GM12878 (cell line): Measurements from ENCODE around the gene TIGD7. TPM values are rescaled to one million over a fixed set of nuclear protein-coding genes. Genes with fewer than 3 reads are reported as not detected.

ENCODE experiments used
- ATAC-seq: fragments of 200-7000 bp; cut with Tn5 transposase; 3 replicates; pipeline ENCODE4 v1.9.1; 2020; ENCODE audit warnings: mild to moderate bottlenecking, moderate library complexity
- BruUV-seq: library from RNA; stranded (reverse); fragments of 400-500 nt; replicated peaks from 2 replicates; lab custom pipeline; 2021; lab: Mats Ljungman, UMichigan
- CTCF ChIA-PET: fragments of 300-600 bp; sonication (Branson Sonifier 250); formaldehyde crosslinking; extraction: SDS; loops from one replicate; lab custom pipeline; 2021; ENCODE audit warnings: inconsistent platforms; lab: Yijun Ruan, JAX
- POLR2A ChIA-PET: fragments of 350-600 bp; formaldehyde crosslinking; extraction: SDS; loops from one replicate; lab custom pipeline; 2021; ENCODE audit warnings: inconsistent platforms; lab: Charles Lee
- RAD21 ChIA-PET: fragments of 300-600 bp; sonication (Branson Sonifier 250); formaldehyde crosslinking; loops from one replicate; lab custom pipeline; 2023; ENCODE audit warnings: antibody characterized with exemption; ENCODE audit not compliant: unreplicated experiment; lab: Charles Lee
- SMC1A ChIA-PET: fragments of 300-600 bp; sonication (Branson Sonifier 250); formaldehyde crosslinking; loops from one replicate; lab custom pipeline; 2023; ENCODE audit not compliant: unreplicated experiment, uncharacterized antibody; lab: Charles Lee
- DNase-seq: peaks from one replicate; pipeline ENCODE4 v3.0.0-alpha.2; 2011; ENCODE audit warnings: low read depth, low spot score
- FAIRE-seq: peaks from 3 replicates; lab custom pipeline; 2011; peaks lifted over from hg19 to GRCh38; lab: Jason Lieb, UNC
- H2AFZ ChIP-seq: 2 replicates; pipeline ENCODE4 v1.6.0; 2011; ENCODE audit warnings: low read depth, low read length, control low read depth; ENCODE audit not compliant: control insufficient read depth
- H3K27ac ChIP-seq: 2 replicates; pipeline ENCODE4 v1.5.1; 2011; ENCODE audit warnings: control low read depth; ENCODE audit not compliant: control insufficient read depth, insufficient read depth
- H3K27me3 ChIP-seq, 2 experiments: replicated peaks in 1 of 2; 2 replicates each; pipeline versions ENCODE4 v1.6.0 to v1.6.1; 2011; ENCODE audit warnings: low read length in 1 of 2; ENCODE audit not compliant: control insufficient read depth in 2 of 2, insufficient read depth in 2 of 2
- H3K36me3 ChIP-seq, 2 experiments: 2 replicates each; pipeline ENCODE4 v1.5.1; 2011; ENCODE audit warnings: low read length in 1 of 2; ENCODE audit not compliant: control insufficient read depth in 2 of 2, insufficient read depth in 2 of 2
- H3K4me1 ChIP-seq: 2 replicates; pipeline ENCODE4 v1.6.1; 2011; ENCODE audit warnings: mild to moderate bottlenecking, low read length, moderate library complexity, mixed read lengths; ENCODE audit not compliant: control insufficient read depth, insufficient read depth
- H3K4me2 ChIP-seq: 2 replicates; pipeline ENCODE4 v1.6.0; 2011; ENCODE audit warnings: control low read depth; ENCODE audit not compliant: control insufficient read depth, insufficient read depth
- H3K4me3 ChIP-seq: fragments of 200-600 bp; sonication (generic); 2 replicates; pipeline ENCODE4 v1.5.1; 2016
- H3K79me2 ChIP-seq: 2 replicates; pipeline ENCODE4 v1.6.0; 2011; ENCODE audit warnings: low read length; ENCODE audit not compliant: control insufficient read depth, insufficient read depth
- H3K9ac ChIP-seq: 2 replicates; pipeline ENCODE4 v1.8.0; 2011; ENCODE audit warnings: low read length, control low read depth, mixed read lengths; ENCODE audit not compliant: control insufficient read depth, insufficient read depth
- H3K9me3 ChIP-seq: replicated peaks from 3 replicates; pipeline ENCODE4 v1.5.1; 2011; ENCODE audit warnings: mild to moderate bottlenecking, low read length; ENCODE audit not compliant: control insufficient read depth, insufficient read depth
- H4K20me1 ChIP-seq: 2 replicates; pipeline ENCODE4 v1.6.0; 2011; ENCODE audit not compliant: control insufficient read depth, insufficient read depth
- ATF2 ChIP-seq: IDR thresholded peaks from 2 replicates; pipeline ENCODE4 v1.6.1; 2012; ENCODE audit warnings: low read length, inconsistent platforms
- CBX5 ChIP-seq: sonication (generic); IDR thresholded peaks from 2 replicates; pipeline ENCODE4 v1.6.1; 2016; ENCODE audit warnings: low read depth, moderate library complexity, mild to moderate bottlenecking, inconsistent platforms
- EGR1 ChIP-seq, 2 experiments: IDR thresholded peaks; 1 replicate in 1 of 2; 2 replicates in 1 of 2; pipeline ENCODE4 v1.6.1; 2011 to 2012; ENCODE audit warnings: low read depth in 2 of 2, low read length in 2 of 2, borderline replicate concordance in 1 of 2, mild to moderate bottlenecking in 1 of 2, moderate library complexity in 1 of 2
- HDAC6 ChIP-seq: fragments of 200-600 bp; sonication (generic); IDR thresholded peaks from one replicate; pipeline ENCODE4 v1.8.0; 2017; ENCODE audit warnings: antibody characterized with exemption; ENCODE audit not compliant: unreplicated experiment
- NFYA ChIP-seq: IDR thresholded peaks from 2 replicates; pipeline ENCODE4 v1.6.1; 2011; ENCODE audit warnings: low read depth, mild to moderate bottlenecking, low read length, improper control_type of control experiment, borderline replicate concordance
- NR2F1 ChIP-seq: fragments of 450-650 bp; conservative IDR thresholded peaks from 2 replicates; pipeline ENCODE4 v1.6.1; 2017; ENCODE audit warnings: mild to moderate bottlenecking
- PAX5 ChIP-seq: IDR thresholded peaks from 2 replicates; pipeline ENCODE4 v1.6.1; 2011; ENCODE audit warnings: low read depth, low read length, borderline replicate concordance
- REST ChIP-seq: IDR thresholded peaks from 2 replicates; pipeline ENCODE4 v1.6.1; 2012; ENCODE audit warnings: mild to moderate bottlenecking, low read depth, low read length
- SMAD1 ChIP-seq: fragments of 450-650 bp; IDR thresholded peaks from 2 replicates; pipeline ENCODE4 v1.6.1; 2018; ENCODE audit warnings: mild to moderate bottlenecking, low read depth; ENCODE audit not compliant: partially characterized antibody
- SMC3 ChIP-seq: IDR thresholded peaks from 2 replicates; pipeline ENCODE4 v1.6.1; 2011; ENCODE audit warnings: low read length, improper control_type of control experiment, borderline replicate concordance
- SP1 ChIP-seq: IDR thresholded peaks from one replicate; pipeline ENCODE4 v1.6.1; 2011; ENCODE audit warnings: low read depth, low read length
- SREBF2 ChIP-seq: IDR thresholded peaks from 2 replicates; pipeline ENCODE4 v1.6.1; 2012; ENCODE audit warnings: mild to moderate bottlenecking, low read length
- TCF12 ChIP-seq: IDR thresholded peaks from 2 replicates; pipeline ENCODE4 v1.6.1; 2011; ENCODE audit warnings: low read depth, mild to moderate bottlenecking, low read length
- WGBS: methylation state at CpG from one replicate; pipeline ENCODE4 v1.1.6; 2016; ENCODE audit warnings: low lambda C conversion rate; ENCODE audit not compliant: insufficient replicate concordance, insufficient coverage; ENCODE audit errors: missing lambda C conversion rate; 5-methylcytosine and 5-hydroxymethylcytosine counted together
- in situ Hi-C: fragments of 300-500 bp; cut with MboI; formaldehyde crosslinking; loops from 9 replicates; pipeline ENCODE4 v1.14.3; 2018; ENCODE audit warnings: mixed read lengths
- intact Hi-C: fragments of 100-400 bp; cut with micrococcal nuclease; formaldehyde crosslinking; loops from one replicate; pipeline ENCODE4 v1.14.2; 2022; ENCODE audit not compliant: unreplicated experiment
- polyA plus RNA-seq, 11 experiments: library from polyadenylated mRNA; depleted of rRNA in 4 of 11; unstranded in 6 of 11; stranded (reverse) in 5 of 11; fragments of >200 nt; fragmentation: Nextera tagmentation in 4 of 11; fragmentation: Illumina TruSeq in 1 of 11; extraction: Ambion mirVana in 4 of 11; extraction: Trizol in 1 of 11; gene quantifications; 1 replicate in 1 of 11; 2 replicates in 10 of 11; pipeline versions ENCODE4 v1.2.1 to v1.2.3, GENCODE V29; 2011 to 2016; ENCODE audit warnings: inconsistent platforms in 2 of 11, missing spikeins in 2 of 11, low read depth in 1 of 11
- total RNA-seq, 4 experiments: library from RNA; depleted of rRNA in 3 of 4; stranded (reverse); fragments of >200 nt in 3 of 4; fragmentation: Illumina TruSeq in 1 of 4; extraction: Trizol in 1 of 4; gene quantifications; 2 replicates each; pipeline versions ENCODE4 v1.2.1 to v1.2.3, GENCODE V29; 2013 to 2021

TIGD7 gene
- total and polyA plus RNA-seq, 10 of the 15 experiments (the other 5 are each of a cell fraction or from before 2014, with no cell fraction given): 0.37 to 3.8 (median 3.0) TPM

- no peak for TF ChIP-seq SP1
- no peak for TF ChIP-seq SMAD1
- TF ChIP-seq ATF2: no peak
- TF ChIP-seq SMC3: no peak
Measured at GRCh38 chr16:3346041-3346440, 40.8 kb upstream of the TIGD7 start (continued).

GRCh38 chr16:3328643-3329042 lies 23.4 kb upstream of the TIGD7 start:
- Histone ChIP-seq H4K20me1 (no peaks in the 10 kb centered on the region), H3K9ac (no peak overlapping the region), H3K4me1 (no peaks in the 10 kb centered on the region), H3K27ac (no peak overlapping the region), H3K4me2 (no peak overlapping the region), H3K36me3 (no peaks in the 10 kb centered on the region), H3K27me3 (no peaks in the 10 kb centered on the region), H3K79me2 (no peaks in the 10 kb centered on the region), H3K4me3 (no peak overlapping the region), H2AFZ (no peak overlapping the region), H3K9me3 (no peaks in the 10 kb centered on the region; the same call in 2 of the 3 replicates)
- ATAC-seq (no peak), DNase-seq (no peak), FAIRE-seq (no peak)
- POLR2A ChIA-PET: no interaction called here
- TF ChIP-seq PAX5 (no peak), SREBF2 (no peak), EGR1 (IDR thresholded peaks at IDR 0.05; ENCODE audit: borderline replicate concordance in 1 of 2, low read depth in 2 of 2, low read length in 2 of 2) (no peak), REST (no peak), NFYA (no peak), NR2F1 (no peak), CBX5 (no peak), TCF12 (no peak), HDAC6 (no peak)
- 24% methylated on average over 2 of the region's 2 CpGs for WGBS
- SMC1A ChIA-PET: no interaction called here
- intact Hi-C loops: no loop called here
- CTCF ChIA-PET: no interaction called here
- in situ Hi-C loops: no loop called here
- RAD21 ChIA-PET: interaction anchor here (0.7 kb wide), 1 partner anchor 72 kb away, joined by 4 read pairs; the partner anchor contains the start of genes ZNF174 and ZSCAN32
- BruUV-seq: no TSS peak
